GM19351 (cell line): ENCODE measurements around the gene DAPK3.
"Not testable (repeated sequence)": the region's sequence is repeated elsewhere in the genome, so short reads cannot be mapped to it uniquely, and the experiment has no call there.

ENCODE experiments used
- ATAC-seq: cut with Tn5 transposase; IDR thresholded peaks from one replicate; pipeline ENCODE4 v1.9.1; 2021; ENCODE audit warnings: mild to moderate bottlenecking, moderate library complexity; ENCODE audit not compliant: unreplicated experiment

DAPK3 gene

GRCh38 chr19:3970808-3971598 is at the start of gene DAPK3:
Gene DAPK3, minus strand, starts transcription at chr19:3971099. Its CDS starts 1,364 bp downstream, at chr19:3969735.
- ATAC-seq, result peak; percentile 91

- ATAC-seq, result no peak
Measured at GRCh38 chr19:4019578-4019977, 48.7 kb upstream of the DAPK3 start.

GRCh38 chr19:4018775-4019504 is 48.0 kb upstream of the DAPK3 start:
- no peak for ATAC-seq

GRCh38 chr19:4018140-4018613 is 47.3 kb upstream of the DAPK3 start:
- ATAC-seq, result no peak

GRCh38 chr19:4016903-4017638 is 46.2 kb upstream of the DAPK3 start:
- no peak for ATAC-seq

GRCh38 chr19:4016486-4016885 is 45.6 kb upstream of the DAPK3 start:
- ATAC-seq, result no peak

- no peak for ATAC-seq
Measured at GRCh38 chr19:4015705-4016402, 45.0 kb upstream of the DAPK3 start.

GRCh38 chr19:4014541-4015491 is 43.9 kb upstream of the DAPK3 start:
- no peak for ATAC-seq

GRCh38 chr19:4013886-4014540 is 43.1 kb upstream of the DAPK3 start:
- ATAC-seq, result no peak

- ATAC-seq, result no peak
Measured at GRCh38 chr19:4012975-4013634, 42.2 kb upstream of the DAPK3 start.

GRCh38 chr19:4012092-4012974 is 41.4 kb upstream of the DAPK3 start:
- ATAC-seq, result no peak

GRCh38 chr19:4011430-4011829 is 40.5 kb upstream of the DAPK3 start:
- ATAC-seq, result not testable (repeated sequence)

GRCh38 chr19:4010808-4011110 is 39.9 kb upstream of the DAPK3 start:
- no peak for ATAC-seq

- ATAC-seq, result no peak
Measured at GRCh38 chr19:4009990-4010807, 39.3 kb upstream of the DAPK3 start.

GRCh38 chr19:4007836-4008539 is 37.1 kb upstream of the DAPK3 start:
- ATAC-seq, result peak; percentile 10
